IPS DF 6.9 (cell line): ENCODE results near the gene ADAMTSL2.
"Not testable (repeated sequence)": the region's sequence is repeated elsewhere in the genome, so short reads cannot be mapped to it uniquely, and the experiment has no call there.

Experiments
- DNase-seq: peaks from one replicate; pipeline ENCODE4 v3.0.0-alpha.2; 2013; ENCODE audit warnings: low read depth, low spot score
- H3K27ac ChIP-seq: one replicate; pipeline ENCODE4 v1.5.1; 2013; ENCODE audit warnings: low read length, control low read depth
- H3K27me3 ChIP-seq: 2 replicates; pipeline ENCODE4 v1.6.1; 2013; ENCODE audit warnings: mild to moderate bottlenecking, low read length; ENCODE audit not compliant: control insufficient read depth, insufficient read depth
- H3K36me3 ChIP-seq: 2 replicates; pipeline ENCODE4 v1.6.1; 2013; ENCODE audit warnings: low read length; ENCODE audit not compliant: control insufficient read depth, insufficient read depth
- H3K4me1 ChIP-seq: 2 replicates; pipeline ENCODE4 v1.6.1; 2013; ENCODE audit warnings: low read length; ENCODE audit not compliant: control insufficient read depth, insufficient read depth
- H3K4me3 ChIP-seq: 2 replicates; pipeline ENCODE4 v1.5.1; 2013; ENCODE audit warnings: mild to moderate bottlenecking, low read length
- H3K9me3 ChIP-seq: 2 replicates; pipeline ENCODE4 v1.6.1; 2013; ENCODE audit warnings: low read length, inconsistent platforms; ENCODE audit not compliant: control insufficient read depth, insufficient read depth
- WGBS: extraction: QIAGEN DNeasy Blood & Tissue Kit; methylation state at CpG from one replicate; pipeline ENCODE4 v1.1.7; 2013; ENCODE audit warnings: mixed read lengths, missing lambda C conversion rate; ENCODE audit not compliant: insufficient read length, insufficient coverage; 5-methylcytosine and 5-hydroxymethylcytosine counted together

Gene ADAMTSL2

GRCh38 chr9:133558191-133559126, 24.0 kb downstream of the ADAMTSL2 start:
- no peaks in the 10 kb centered on the region for H3K9me3 ChIP-seq
- H3K4me3 ChIP-seq, result no peak overlapping the region
- DNase-seq, result no peak
- H3K4me1 ChIP-seq, result peaks cover 7% of the 10 kb centered on the region; the same call in 1 of the 2 replicates
- no peaks in the 10 kb centered on the region for H3K36me3 ChIP-seq
- no peak overlapping the region for H3K27ac ChIP-seq
- no CpG with 5 or more reads among the region's 31 CpGs for WGBS
- H3K27me3 ChIP-seq, result no peaks in the 10 kb centered on the region

DNA sequence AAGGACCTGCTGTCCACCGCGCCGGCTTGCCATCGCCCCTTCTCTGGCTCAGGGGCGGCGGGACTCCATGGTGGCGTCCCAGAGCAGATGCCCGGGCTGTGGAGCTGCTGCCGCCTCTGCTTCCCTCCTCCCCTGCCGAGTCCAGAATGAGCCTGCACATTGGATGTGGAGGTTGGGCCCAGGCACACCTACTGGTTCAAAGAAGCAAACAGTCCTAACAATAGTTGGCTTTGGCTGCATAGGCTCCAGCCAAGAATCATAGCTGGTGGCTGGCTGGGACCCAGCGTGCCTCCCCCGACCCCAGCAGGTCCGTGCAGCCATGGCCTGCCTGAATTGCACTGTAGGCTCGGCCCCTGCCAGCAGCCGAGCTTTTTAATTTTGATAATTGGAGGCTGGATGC, 25.8 kb downstream of the ADAMTSL2 start:
- H3K27ac ChIP-seq, result no peak overlapping the region
- WGBS, result no CpG with 5 or more reads among the region's 15 CpGs
- no peaks in the 10 kb centered on the region for H3K9me3 ChIP-seq
- DNase-seq, result no peak
- no peaks in the 10 kb centered on the region for H3K27me3 ChIP-seq
- no peak overlapping the region for H3K4me3 ChIP-seq
- H3K36me3 ChIP-seq, result no peaks in the 10 kb centered on the region
- H3K4me1 ChIP-seq, result peaks cover 6% of the 10 kb centered on the region; the same call in 1 of the 2 replicates

- Histone ChIP-seq H3K9me3 (no peaks in the 10 kb centered on the region), H3K27ac (no peak overlapping the region), H3K4me3 (no peak overlapping the region), H3K4me1 (peaks cover 6% of the 10 kb centered on the region; the same call in 1 of the 2 replicates), H3K36me3 (no peaks in the 10 kb centered on the region), H3K27me3 (no peaks in the 10 kb centered on the region)
- WGBS, result no CpG with 5 or more reads among the region's 22 CpGs
- DNase-seq, result no peak
Observed at GRCh38 chr9:133560944-133561343, 26.4 kb downstream of the ADAMTSL2 start.

DNA sequence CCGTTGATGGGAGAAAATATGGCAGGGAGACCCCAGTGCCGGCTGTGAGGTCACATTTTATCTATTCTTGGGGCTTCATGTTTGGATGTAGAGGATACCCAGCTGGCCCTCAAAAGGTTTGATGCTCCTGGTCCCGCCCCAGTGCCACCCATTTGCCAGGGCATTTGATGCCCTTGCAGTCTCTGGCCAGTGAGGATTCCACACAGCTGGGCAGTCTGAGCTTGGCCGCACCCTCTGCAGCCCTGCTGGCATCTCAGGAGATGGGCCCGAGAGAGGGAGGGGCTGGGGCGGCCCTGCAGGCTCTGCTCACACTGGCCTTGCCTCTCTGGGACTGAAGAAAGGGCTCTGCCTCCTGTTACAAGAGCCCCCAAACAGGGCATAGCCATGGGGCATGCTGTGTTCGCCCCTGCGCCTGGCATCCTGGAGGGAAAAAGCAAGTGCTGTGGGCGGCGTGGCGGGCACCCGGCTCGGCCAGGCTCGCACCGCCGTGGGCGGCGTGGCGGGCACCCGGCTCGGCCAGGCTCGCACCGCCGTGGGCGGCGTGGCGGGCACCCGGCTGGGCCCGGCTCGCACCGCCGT, 27.6 kb downstream of the ADAMTSL2 start:
- no peaks in the 10 kb centered on the region for H3K27me3 ChIP-seq
- H3K4me3 ChIP-seq, result no peak overlapping the region
- no peaks in the 10 kb centered on the region for H3K36me3 ChIP-seq
- no peaks in the 10 kb centered on the region for H3K9me3 ChIP-seq
- no CpG with 5 or more reads among the region's 32 CpGs for WGBS
- no peak overlapping the region for H3K27ac ChIP-seq
- DNase-seq, result no peak
- H3K4me1 ChIP-seq, result peaks cover 6% of the 10 kb centered on the region; the same call in 1 of the 2 replicates

- H3K9me3 ChIP-seq, result no peaks in the 10 kb centered on the region
- no peak overlapping the region for H3K4me3 ChIP-seq
- no peak for DNase-seq
- no CpG with 5 or more reads among the region's 54 CpGs for WGBS
- no peaks in the 10 kb centered on the region for H3K36me3 ChIP-seq
- no peak overlapping the region for H3K27ac ChIP-seq
- H3K27me3 ChIP-seq, result no peaks in the 10 kb centered on the region
- H3K4me1 ChIP-seq, result peaks cover 6% of the 10 kb centered on the region; the same call in 1 of the 2 replicates
Observed at GRCh38 chr9:133562611-133563290, 28.2 kb downstream of the ADAMTSL2 start.

- Histone ChIP-seq H3K27ac (no peak overlapping the region), H3K36me3 (no peaks in the 10 kb centered on the region), H3K4me1 (peaks cover 6% of the 10 kb centered on the region), H3K4me3 (no peak overlapping the region), H3K27me3 (no peaks in the 10 kb centered on the region), H3K9me3 (no peaks in the 10 kb centered on the region)
- WGBS, result no CpG with 5 or more reads among the region's 14 CpGs
- DNase-seq, result no peak
Observed at GRCh38 chr9:133563291-133563796, 28.8 kb downstream of the ADAMTSL2 start.

DNA sequence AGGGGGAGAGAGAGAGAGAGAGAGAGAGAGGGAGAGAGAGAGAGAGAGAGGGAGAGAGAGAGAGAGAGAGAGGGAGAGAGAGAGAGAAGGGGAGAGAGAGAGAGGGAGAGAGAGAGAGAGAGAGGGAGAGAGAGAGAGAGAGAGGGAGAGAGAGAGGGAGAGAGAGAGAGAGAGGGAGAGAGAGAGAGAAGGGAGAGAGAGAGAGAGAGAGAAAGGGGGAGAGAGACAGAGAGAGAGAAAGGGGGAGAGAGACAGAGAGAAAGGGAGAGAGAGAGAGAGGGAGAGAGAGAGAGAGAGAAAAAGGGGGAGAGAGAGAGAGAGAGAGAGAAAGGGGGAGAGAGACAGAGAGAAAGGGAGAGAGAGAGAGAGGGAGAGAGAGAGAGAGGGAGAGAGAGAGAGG, 29.3 kb downstream of the ADAMTSL2 start:
- not testable (repeated sequence) for H3K36me3 ChIP-seq, H3K27ac ChIP-seq, H3K4me3 ChIP-seq, DNase-seq, H3K9me3 ChIP-seq, H3K4me1 ChIP-seq, H3K27me3 ChIP-seq

DNA sequence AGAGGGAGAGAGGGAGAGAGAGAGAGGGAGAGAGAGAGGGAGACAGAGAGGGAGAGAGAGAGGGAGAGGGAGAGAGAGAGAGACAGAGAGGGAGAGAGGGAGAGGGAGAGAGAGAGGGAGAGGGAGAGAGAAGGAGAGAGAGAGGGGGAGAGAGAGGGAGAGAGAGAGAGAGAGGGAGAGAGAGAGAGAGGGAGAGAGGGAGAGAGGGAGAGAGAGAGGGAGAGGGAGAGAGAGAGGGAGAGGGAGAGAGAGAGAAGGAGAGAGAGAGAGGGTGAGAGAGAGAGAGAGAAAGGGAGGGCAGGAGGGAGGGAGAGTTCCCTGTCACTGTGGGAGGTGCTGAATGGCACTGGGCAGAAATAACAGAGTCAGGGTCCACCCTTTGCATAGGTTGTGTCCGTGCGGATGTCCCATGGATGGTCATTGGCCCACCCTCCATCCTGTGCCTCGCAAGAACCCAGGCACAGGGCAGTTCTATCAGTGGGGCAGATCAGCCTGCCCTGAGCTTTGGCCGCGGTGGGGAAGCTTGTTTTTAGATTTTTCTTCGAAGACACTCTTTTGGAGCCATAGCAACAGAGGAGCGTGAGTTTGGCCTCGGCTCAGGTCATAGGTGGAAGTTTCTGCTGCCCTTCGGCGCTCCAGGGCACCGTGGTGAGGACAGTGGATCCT, 30.1 kb downstream of the ADAMTSL2 start:
- H3K36me3 ChIP-seq, result no peaks in the 10 kb centered on the region
- H3K4me3 ChIP-seq, result no peak overlapping the region
- no CpG with 5 or more reads among the region's 11 CpGs for WGBS
- no peaks in the 10 kb centered on the region for H3K9me3 ChIP-seq
- H3K4me1 ChIP-seq, result peaks cover 3% of the 10 kb centered on the region
- no peaks in the 10 kb centered on the region for H3K27me3 ChIP-seq
- no peak overlapping the region for H3K27ac ChIP-seq
- no peak for DNase-seq

DNA sequence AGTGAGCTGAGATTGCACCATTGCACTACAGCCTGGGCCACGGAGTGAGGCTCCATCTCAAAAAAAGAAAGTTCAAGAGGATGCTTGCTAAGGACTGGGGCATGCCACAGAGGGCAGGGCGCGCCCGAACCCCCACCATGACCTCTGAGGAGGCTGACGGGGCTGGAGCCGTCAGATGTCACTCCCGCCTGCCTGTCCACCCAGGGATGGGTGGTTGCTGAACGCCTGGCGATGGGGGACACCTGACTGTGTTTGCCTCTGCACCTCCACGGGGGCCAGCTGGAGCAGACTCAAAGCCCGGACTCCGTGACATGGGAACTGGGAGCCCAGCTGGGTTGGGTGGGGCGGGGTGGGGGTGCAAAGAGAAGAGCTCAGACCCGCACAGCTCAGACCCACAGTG, 31.9 kb downstream of the ADAMTSL2 start:
- WGBS, result no CpG with 5 or more reads among the region's 14 CpGs
- H3K27me3 ChIP-seq, result no peaks in the 10 kb centered on the region
- H3K27ac ChIP-seq, result no peak overlapping the region
- peaks cover 3% of the 10 kb centered on the region for H3K4me1 ChIP-seq
- no peak for DNase-seq
- H3K36me3 ChIP-seq, result no peaks in the 10 kb centered on the region
- H3K4me3 ChIP-seq, result no peak overlapping the region
- no peaks in the 10 kb centered on the region for H3K9me3 ChIP-seq

- Histone ChIP-seq H3K36me3 (no peaks in the 10 kb centered on the region), H3K9me3 (no peaks in the 10 kb centered on the region), H3K27me3 (no peaks in the 10 kb centered on the region), H3K4me3 (no peak overlapping the region), H3K27ac (no peak overlapping the region), H3K4me1 (peaks cover 3% of the 10 kb centered on the region)
- no CpG with 5 or more reads among the region's 17 CpGs for WGBS
- no peak for DNase-seq
Observed at GRCh38 chr9:133566817-133567216, 32.3 kb downstream of the ADAMTSL2 start.
